NCI-H2171 treated with DMSO at 0.1 percent for 48 hours (cell line): Measurements from ENCODE around the gene JAML.

Experiments used
- DNase-seq: peaks from one replicate; lab custom pipeline; 2025; lab: John Stamatoyannopoulos, UW

The JAML gene

GRCh38 chr11:118167906-118168305 is 56.9 kb downstream of the JAML start:
- no peak for DNase-seq

- no peak for DNase-seq
Measured at GRCh38 chr11:118167253-118167652, 57.6 kb downstream of the JAML start.

- no peak for DNase-seq
Measured at GRCh38 chr11:118166641-118167040, 58.2 kb downstream of the JAML start.

- no peak for DNase-seq
Measured at GRCh38 chr11:118164885-118165284, 59.9 kb downstream of the JAML start.

- DNase-seq = no peak
Measured at GRCh38 chr11:118163494-118163893, 61.3 kb downstream of the JAML start.

GRCh38 chr11:118162846-118163245 is 62.0 kb downstream of the JAML start:
- DNase-seq = no peak

GRCh38 chr11:118161786-118162185 is 63.0 kb downstream of the JAML start:
- no peak for DNase-seq

- DNase-seq = no peak
Measured at GRCh38 chr11:118157186-118157895, 67.5 kb downstream of the JAML start.

- DNase-seq = peak; percentile 55
Measured at GRCh38 chr11:118156531-118157185, 68.2 kb downstream of the JAML start.

GRCh38 chr11:118155776-118156530 is 68.9 kb downstream of the JAML start:
- DNase-seq = peak; percentile 43

- no peak for DNase-seq
Measured at GRCh38 chr11:118154641-118155040, 70.2 kb downstream of the JAML start.

- no peak for DNase-seq
Measured at GRCh38 chr11:118153976-118154375, 70.8 kb downstream of the JAML start.

- no peak for DNase-seq
Measured at GRCh38 chr11:118153516-118153915, 71.3 kb downstream of the JAML start.

GRCh38 chr11:118152552-118153471 is 72.0 kb downstream of the JAML start, which contains the start of gene SCN4B:
Gene SCN4B, minus strand, starts transcription at chr11:118152823. Its CDS starts 150 bp downstream, at chr11:118152673.
- DNase-seq = peak; percentile 68

GRCh38 chr11:118152020-118152551 is 72.7 kb downstream of the JAML start:
- DNase-seq = peak; percentile 32

GRCh38 chr11:118151431-118151830 is 73.4 kb downstream of the JAML start:
- no peak for DNase-seq

GRCh38 chr11:118149493-118149892 is 75.3 kb downstream of the JAML start:
- no peak for DNase-seq

- no peak for DNase-seq
Measured at GRCh38 chr11:118148856-118149255, 76.0 kb downstream of the JAML start.

GRCh38 chr11:118148240-118148639 is 76.6 kb downstream of the JAML start:
- DNase-seq = no peak

- no peak for DNase-seq
Measured at GRCh38 chr11:118147502-118147901, 77.3 kb downstream of the JAML start.

GRCh38 chr11:118146554-118146953 is 78.3 kb downstream of the JAML start:
- no peak for DNase-seq
